GM12878 (cell line): ENCODE data around the gene TXNDC5. TPM values are rescaled to one million over a fixed set of nuclear protein-coding genes. Genes with fewer than 3 reads are reported as not detected.
A peak's percentile ranks its signal among the peaks of the same experiment; 100 is the strongest.

ENCODE experiments used
- ATF3 ChIP-seq: IDR thresholded peaks from 2 replicates; pipeline ENCODE4 v1.6.1; 2011; ENCODE audit warnings: low read depth, mild to moderate bottlenecking, low read length, moderate library complexity, borderline replicate concordance; ENCODE audit errors: extremely low read depth
- CEBPB ChIP-seq, 2 experiments: fragments of 150-350 bp in 1 of 2; IDR thresholded peaks; 2 replicates each; pipeline ENCODE4 v1.6.1; 2012 to 2014; ENCODE audit warnings: low read depth in 2 of 2, low read length in 2 of 2, borderline replicate concordance in 1 of 2, inconsistent platforms in 1 of 2
- E4F1 ChIP-seq: fragments of 450-650 bp; IDR thresholded peaks from 2 replicates; pipeline ENCODE4 v1.6.1; 2018; ENCODE audit warnings: borderline replicate concordance, mild to moderate bottlenecking; ENCODE audit not compliant: partially characterized antibody
- EED ChIP-seq: sonication (generic); IDR thresholded peaks from 2 replicates; pipeline ENCODE4 v1.6.1; 2016; ENCODE audit warnings: antibody characterized with exemption, low read depth
- FOXK2 ChIP-seq: fragments of 450-650 bp; IDR thresholded peaks from 2 replicates; pipeline ENCODE4 v1.6.1; 2017; ENCODE audit warnings: mild to moderate bottlenecking, moderate library complexity
- GABPA ChIP-seq: IDR thresholded peaks from 2 replicates; pipeline ENCODE4 v1.6.1; 2014; ENCODE audit warnings: antibody characterized with exemption, low read depth, mild to moderate bottlenecking, inconsistent platforms
- JUNB ChIP-seq: IDR thresholded peaks from 2 replicates; pipeline ENCODE4 v1.6.1; 2016; ENCODE audit warnings: antibody characterized with exemption, mild to moderate bottlenecking
- JUND ChIP-seq: IDR thresholded peaks from 2 replicates; pipeline ENCODE4 v1.6.1; 2012; ENCODE audit warnings: low read depth, mild to moderate bottlenecking, low read length, improper control_type of control experiment, moderate library complexity
- KDM1A ChIP-seq: fragments of 200-600 bp; sonication (generic); IDR thresholded peaks from 2 replicates; pipeline ENCODE4 v1.6.1; 2016; ENCODE audit warnings: borderline replicate concordance
- KLF5 ChIP-seq: fragments of 450-650 bp; IDR thresholded peaks from 2 replicates; pipeline ENCODE4 v1.6.1; 2014; ENCODE audit warnings: mild to moderate bottlenecking; ENCODE audit not compliant: partially characterized antibody
- NR2C2 ChIP-seq: IDR thresholded peaks from 2 replicates; pipeline ENCODE4 v1.6.1; 2011; ENCODE audit warnings: borderline replicate concordance, low read depth; ENCODE audit not compliant: control insufficient read depth, insufficient read length
- NR2F1 ChIP-seq: fragments of 450-650 bp; conservative IDR thresholded peaks from 2 replicates; pipeline ENCODE4 v1.6.1; 2017; ENCODE audit warnings: mild to moderate bottlenecking
- RELA ChIP-seq: fragments of 450-650 bp; IDR thresholded peaks from 2 replicates; pipeline ENCODE4 v1.8.0; 2014; ENCODE audit warnings: borderline replicate concordance; ENCODE audit not compliant: partially characterized antibody
- TBL1XR1 ChIP-seq: IDR thresholded peaks from 2 replicates; pipeline ENCODE4 v1.6.1; 2012; ENCODE audit warnings: low read depth, low read length, improper control_type of control experiment
- TCF12 ChIP-seq: IDR thresholded peaks from 2 replicates; pipeline ENCODE4 v1.6.1; 2011; ENCODE audit warnings: low read depth, mild to moderate bottlenecking, low read length
- ZBED1 ChIP-seq: IDR thresholded peaks from 2 replicates; pipeline ENCODE4 v1.6.1; 2016; ENCODE audit warnings: borderline replicate concordance
- ZNF207 ChIP-seq: fragments of 450-650 bp; IDR thresholded peaks from 2 replicates; pipeline ENCODE4 v1.6.1; 2014; ENCODE audit warnings: antibody characterized with exemption, mild to moderate bottlenecking, borderline replicate concordance
- ZNF622 ChIP-seq: fragments of 450-650 bp; IDR thresholded peaks from 2 replicates; pipeline ENCODE4 v1.6.1; 2017; ENCODE audit warnings: mild to moderate bottlenecking, inconsistent platforms
- ZNF687 ChIP-seq: fragments of 450-650 bp; IDR thresholded peaks from 2 replicates; pipeline ENCODE4 v1.6.1; 2017; ENCODE audit warnings: mild to moderate bottlenecking, moderate library complexity
- ZSCAN29 ChIP-seq: fragments of 450-650 bp; IDR thresholded peaks from 2 replicates; pipeline ENCODE4 v1.6.1; 2017; ENCODE audit warnings: mild to moderate bottlenecking, moderate library complexity
- ZZZ3 ChIP-seq: IDR thresholded peaks from 2 replicates; pipeline ENCODE4 v1.6.1; 2011; ENCODE audit warnings: low read depth; ENCODE audit not compliant: control insufficient read depth, insufficient read length
- polyA plus RNA-seq, 11 experiments: library from polyadenylated mRNA; depleted of rRNA in 4 of 11; unstranded in 6 of 11; stranded (reverse) in 5 of 11; fragments of >200 nt; fragmentation: Nextera tagmentation in 4 of 11; fragmentation: Illumina TruSeq in 1 of 11; extraction: Ambion mirVana in 4 of 11; extraction: Trizol in 1 of 11; gene quantifications; 1 replicate in 1 of 11; 2 replicates in 10 of 11; pipeline versions ENCODE4 v1.2.1 to v1.2.3, GENCODE V29; 2011 to 2016; ENCODE audit warnings: inconsistent platforms in 2 of 11, missing spikeins in 2 of 11, low read depth in 1 of 11
- total RNA-seq, 4 experiments: library from RNA; depleted of rRNA in 3 of 4; stranded (reverse); fragments of >200 nt in 3 of 4; fragmentation: Illumina TruSeq in 1 of 4; extraction: Trizol in 1 of 4; gene quantifications; 2 replicates each; pipeline versions ENCODE4 v1.2.1 to v1.2.3, GENCODE V29; 2013 to 2021

Gene TXNDC5
- total and polyA plus RNA-seq, 10 of the 15 experiments (the other 5 are each of a cell fraction or from before 2014, with no cell fraction given), result 7.2 to 181 (median 132) TPM

- TF ChIP-seq ZBED1, result peak; percentile 78; the same call in 1 of the 2 replicates
- no peak; the same call in 1 of the 2 replicates for TF ChIP-seq JUNB
- no peak for TF ChIP-seq ZSCAN29
- TF ChIP-seq EED, result 0 out of 2 replicates have a peak, but pooled peaks have one; percentile 36
- no peak for TF ChIP-seq ZNF207
- TF ChIP-seq TCF12, result peak; percentile 83; the same call in 1 of the 2 replicates
- TF ChIP-seq CEBPB (IDR thresholded peaks at IDR 0.05; ENCODE audit: borderline replicate concordance in 1 of 2, low read depth in 2 of 2, low read length in 2 of 2), result no peak
- no peak for TF ChIP-seq ZNF687
- TF ChIP-seq RELA, result no peak
- no peak for TF ChIP-seq KDM1A
- TF ChIP-seq NR2F1, result no peak
- TF ChIP-seq KLF5, result no peak
- TF ChIP-seq ATF3, result no peak
- TF ChIP-seq JUND, result no peak
- no peak for TF ChIP-seq ZNF622
- TF ChIP-seq GABPA, result 0 out of 2 replicates have a peak, but pooled peaks have one; percentile 39
- no peak for TF ChIP-seq NR2C2
- TF ChIP-seq E4F1, result no peak
- no peak for TF ChIP-seq FOXK2
- TF ChIP-seq ZZZ3, result no peak
- TF ChIP-seq TBL1XR1, result peak; percentile 90; the same call in 1 of the 2 replicates
Measured at GRCh38 chr6:7916959-7917358, 6.4 kb upstream of the TXNDC5 start (continued).
